SKM-1 (cell line): ENCODE data around the gene OR4D9.

Experiments used
- DNase-seq: peaks from one replicate; lab custom pipeline; 2025; ENCODE audit not compliant: unreplicated experiment; lab: John Stamatoyannopoulos, UW

The OR4D9 gene

GRCh38 chr11:59550368-59550841 lies 39.1 kb downstream of the OR4D9 start:
- peak; percentile 76 for DNase-seq

DNA sequence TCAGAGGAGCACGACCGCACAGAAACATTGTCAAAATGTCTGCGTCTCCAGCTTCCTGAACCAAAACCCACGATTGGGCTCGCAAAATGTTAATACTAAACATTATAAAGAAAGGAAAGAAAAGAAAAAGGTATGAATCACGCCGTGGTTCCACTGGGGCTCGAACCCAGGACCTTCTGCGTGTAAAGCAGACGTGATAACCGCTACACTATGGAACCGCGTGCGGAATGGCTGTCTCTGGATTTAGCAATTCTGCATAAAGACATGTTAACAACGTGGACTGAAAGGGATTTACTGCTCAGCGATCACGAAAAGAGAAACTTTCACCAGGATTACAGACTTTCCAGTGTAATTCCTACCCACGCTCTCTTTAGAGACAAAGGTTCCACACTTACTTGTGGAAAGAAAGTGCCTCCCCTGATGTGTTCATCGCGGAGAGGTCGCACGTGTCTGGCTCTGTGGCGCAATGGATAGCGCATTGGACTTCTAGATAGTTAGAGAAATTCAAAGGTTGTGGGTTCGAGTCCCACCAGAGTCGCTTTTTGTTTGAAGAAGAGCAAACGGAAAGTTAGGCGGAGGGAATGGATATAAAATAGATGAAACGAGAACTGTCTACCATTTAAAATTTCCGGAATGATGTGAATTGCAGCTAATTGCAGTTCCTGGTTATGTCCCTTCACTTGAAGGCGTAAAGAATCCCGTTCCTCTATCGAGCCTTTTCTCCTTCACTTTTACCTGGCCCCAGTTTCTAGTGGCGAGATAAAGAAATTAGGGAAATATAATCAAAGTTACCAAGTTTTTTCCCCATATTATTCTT lies 39.7 kb downstream of the OR4D9 start:
- peak; percentile 95 for DNase-seq

- DNase-seq = no peak
These were observed 40.6 kb downstream of the OR4D9 start for GRCh38 chr11:59551659-59552521.

GRCh38 chr11:59552844-59553243 lies 41.5 kb downstream of the OR4D9 start:
- DNase-seq = no peak

GRCh38 chr11:59553323-59553722 lies 42.0 kb downstream of the OR4D9 start:
- no peak for DNase-seq

GRCh38 chr11:59555601-59556114 lies 44.3 kb downstream of the OR4D9 start:
- no peak for DNase-seq

GRCh38 chr11:59556115-59556916 lies 45.0 kb downstream of the OR4D9 start:
- peak; percentile 49 for DNase-seq

GRCh38 chr11:59556917-59557348 lies 45.6 kb downstream of the OR4D9 start:
- DNase-seq = no peak

DNA sequence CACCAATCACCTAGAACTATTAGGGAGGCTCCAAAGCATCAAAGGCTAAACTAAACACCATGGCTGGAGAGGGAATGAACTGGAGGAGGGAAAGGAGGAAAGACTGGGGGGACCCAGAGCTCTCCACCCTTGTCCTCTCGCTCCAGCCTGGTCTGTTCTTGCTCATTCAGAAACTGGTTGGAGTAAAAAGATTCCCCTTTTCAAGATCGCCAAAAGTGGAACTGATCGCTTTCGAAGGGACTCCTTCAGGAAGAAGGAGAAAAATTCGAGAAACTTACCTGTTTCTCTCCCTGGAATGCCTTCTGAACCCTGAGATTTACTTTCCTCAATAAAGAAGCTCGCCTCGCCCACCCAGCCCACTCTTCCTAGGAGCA lies 46.9 kb downstream of the OR4D9 start:
- DNase-seq = no peak

GRCh38 chr11:59559886-59560285 lies 48.5 kb downstream of the OR4D9 start:
- no peak for DNase-seq

DNA sequence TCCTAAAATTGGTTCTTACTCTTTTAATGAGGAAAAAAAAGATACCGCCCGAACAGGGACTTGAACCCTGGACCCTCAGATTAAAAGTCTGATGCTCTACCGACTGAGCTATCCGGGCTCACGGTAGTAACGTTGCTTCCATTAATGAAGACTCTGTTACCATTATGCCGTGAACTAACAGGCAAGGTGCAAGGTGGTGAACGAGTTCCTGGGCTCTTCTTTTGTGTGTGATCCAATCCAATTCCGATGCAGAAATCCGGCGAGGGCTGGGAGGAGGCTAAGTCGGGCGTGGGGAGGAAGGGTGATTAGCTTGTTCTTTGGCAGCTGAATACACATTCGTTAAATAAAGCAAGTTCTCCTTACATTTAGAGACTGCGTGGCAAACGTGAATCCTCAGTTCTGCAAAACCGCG lies 49.0 kb downstream of the OR4D9 start:
- no peak for DNase-seq

DNA sequence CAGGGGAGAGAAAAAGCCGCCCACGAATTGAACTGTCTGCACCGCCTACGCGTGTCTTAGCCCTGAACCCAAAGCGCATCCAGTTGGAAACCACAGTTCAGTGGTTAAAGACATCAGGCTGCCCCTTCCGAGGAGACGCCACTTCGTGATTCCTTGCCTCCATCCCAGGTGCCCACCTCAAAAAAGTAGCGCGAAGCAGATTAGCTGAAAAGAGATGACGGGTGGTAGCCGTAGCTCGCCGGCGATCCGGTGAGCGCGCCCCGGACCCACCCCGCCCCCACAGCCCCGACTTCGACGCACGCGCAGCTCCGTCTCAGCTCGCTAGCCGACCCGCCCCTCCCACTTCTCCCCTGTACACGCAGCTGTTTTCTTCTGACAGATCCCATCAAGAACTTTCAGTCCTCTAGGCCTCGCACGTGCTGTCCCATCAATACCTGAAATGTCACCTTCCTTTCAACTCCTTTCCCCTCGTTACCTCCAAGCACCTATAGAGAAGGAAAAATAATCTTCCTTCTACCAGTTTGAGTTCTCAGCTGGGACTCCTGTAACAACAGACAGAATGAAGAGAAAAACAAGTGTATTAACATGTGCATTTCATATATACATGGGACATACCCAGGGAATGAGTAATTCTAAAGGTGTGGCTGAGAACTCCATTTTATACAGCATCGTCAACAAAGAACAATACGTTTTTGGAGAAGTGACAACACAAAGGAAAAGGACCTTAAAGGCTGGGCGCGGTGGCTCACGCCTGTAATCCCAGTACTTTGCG lies 49.5 kb downstream of the OR4D9 start:
- DNase-seq = peak; percentile 55

GRCh38 chr11:59562292-59562691 lies 51.0 kb downstream of the OR4D9 start:
- DNase-seq = no peak
